ENCODE measurements around the gene MAPK6. TPM values are rescaled to one million over a fixed set of nuclear protein-coding genes. Genes with fewer than 3 reads are reported as not detected.

The MAPK6 gene
- total and polyA plus RNA-seq, 9 of the 15 experiments (the other 6 are each of a cell fraction or from before 2014, with no cell fraction given), result 28.5 to 97.1 (median 74.0) TPM

- TF ChIP-seq ZNF395 (CRISPR knock-in tag; IDR thresholded peaks at IDR 0.05), result no peak; the same call in 1 of the 2 replicates
- 0 out of 2 replicates have a peak, but pooled peaks have one; percentile 30 for TF ChIP-seq RBM34 (IDR thresholded peaks at IDR 0.05; ENCODE audit: borderline replicate concordance, insufficient read depth, low read length)
- TF ChIP-seq OTX1 (CRISPR knock-in tag; IDR thresholded peaks at IDR 0.05), result peak; percentile 36; the same call in 1 of the 2 replicates
- TF ChIP-seq ATF2 (CRISPR knock-in tag; IDR thresholded peaks at IDR 0.05), result no peak
- TF ChIP-seq ATF3 (IDR thresholded peaks at IDR 0.05), result no peak
- TF ChIP-seq ATF3 (CRISPR knock-in tag; conservative IDR thresholded peaks at IDR 0.05), result peak; percentile 80; the same call in 1 of the 2 replicates
- peak; percentile 20; the same call in 1 of the 2 replicates for TF ChIP-seq CHCHD3 (CRISPR knock-in tag; IDR thresholded peaks at IDR 0.05)
- no peak for TF ChIP-seq PRMT5 (CRISPR knock-in tag; IDR thresholded peaks at IDR 0.05)
- TF ChIP-seq ARID1B (IDR thresholded peaks at IDR 0.05), result peak; percentile 51; the same call in 1 of the 2 replicates
- TF ChIP-seq NFE2L1 (tag; IDR thresholded peaks at IDR 0.05; ENCODE audit: borderline replicate concordance, low read depth), result no peak
- TF ChIP-seq KDM5B (IDR thresholded peaks at IDR 0.05; ENCODE audit: insufficient replicate concordance, low read depth, low read length), result peak; percentile 79
- TF ChIP-seq ZNF445 (CRISPR knock-in tag; IDR thresholded peaks at IDR 0.05; ENCODE audit: low read depth), result no peak
- no peak for TF ChIP-seq PTRF (tag; IDR thresholded peaks at IDR 0.05)
- TF ChIP-seq ZKSCAN3 (CRISPR knock-in tag; IDR thresholded peaks at IDR 0.05), result no peak
- peak; percentile 35; the same call in 1 of the 2 replicates for TF ChIP-seq JUN (IDR thresholded peaks at IDR 0.05; ENCODE audit: borderline replicate concordance, low read depth, low read length)
- peak; percentile 82; the same call in 1 of the 2 replicates for TF ChIP-seq JUN (CRISPR knock-in tag; IDR thresholded peaks at IDR 0.05; ENCODE audit: borderline replicate concordance)
- no peak for TF ChIP-seq CHD4 (IDR thresholded peaks at IDR 0.05; ENCODE audit: insufficient read depth, insufficient replicate concordance, low read depth, low read length, poor library complexity, severe bottlenecking)
- TF ChIP-seq PHF21A (IDR thresholded peaks at IDR 0.05; ENCODE audit: borderline replicate concordance, low read depth), result no peak
- TF ChIP-seq ZNF224 (CRISPR knock-in tag; IDR thresholded peaks at IDR 0.05), result no peak
- TF ChIP-seq E4F1 (CRISPR knock-in tag; IDR thresholded peaks at IDR 0.05; ENCODE audit: borderline replicate concordance), result no peak
- TF ChIP-seq SP1 (CRISPR knock-in tag; IDR thresholded peaks at IDR 0.05), result peak; percentile 98
- no peak for TF ChIP-seq ZFP1 (CRISPR knock-in tag; IDR thresholded peaks at IDR 0.05)
Measured at GRCh38 chr15:52018693-52019393, at the start of gene MAPK6 (continued).

Measured in K562 (cell line).